ENCODE results near the gene DDIT3.
A peak's percentile ranks its signal among the peaks of the same experiment; 100 is the strongest.
"Not testable (repeated sequence)": the region's sequence is repeated elsewhere in the genome, so short reads cannot be mapped to it uniquely, and the experiment has no call there.

Gene DDIT3

GRCh38 chr12:57511588-57512325, 8.6 kb downstream of the DDIT3 start:
- no peak for DNase-seq

DNA sequence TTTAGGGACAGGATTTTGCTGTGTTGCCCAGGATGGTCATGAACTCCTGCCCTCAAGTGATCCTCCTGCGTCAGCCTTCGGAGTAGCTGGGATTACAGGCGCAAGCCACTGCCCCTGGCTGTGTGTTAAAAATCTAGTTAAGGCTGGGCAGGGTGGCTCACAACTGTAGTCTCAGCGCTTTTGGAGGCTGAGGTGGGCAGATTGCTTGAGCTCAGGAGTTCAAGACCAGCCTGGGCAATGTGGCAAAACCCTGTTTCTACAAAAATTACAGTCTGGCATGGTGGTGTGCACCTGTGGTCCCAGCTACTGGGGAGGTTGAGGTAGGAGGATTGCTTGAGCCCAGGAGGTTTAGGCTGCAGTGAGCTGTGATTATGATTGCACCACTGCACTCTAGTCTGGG, 9.2 kb downstream of the DDIT3 start:
- no peak for DNase-seq

DNA sequence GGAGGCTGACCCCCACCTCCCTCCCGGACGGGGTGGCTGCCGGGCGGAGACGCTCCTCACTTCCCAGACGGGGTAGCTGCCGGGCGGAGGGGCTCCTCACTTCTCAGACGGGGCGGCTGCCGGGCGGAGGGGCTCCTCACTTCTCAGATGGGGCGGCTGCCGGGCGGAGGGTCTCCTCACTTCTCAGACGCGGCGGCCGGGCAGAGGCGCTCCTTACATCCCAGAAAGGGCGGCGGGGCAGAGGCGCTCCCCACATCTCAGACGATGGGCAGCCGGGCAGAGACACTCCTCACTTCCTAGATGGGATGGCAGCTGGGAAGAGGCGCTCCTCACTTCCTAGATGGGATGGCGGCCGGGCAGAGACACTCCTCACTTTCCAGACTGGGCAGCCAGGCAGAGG, 12.5 kb downstream of the DDIT3 start:
- DNase-seq, result not testable (repeated sequence)

GRCh38 chr12:57506541-57506940, 13.8 kb downstream of the DDIT3 start:
- DNase-seq, result not testable (repeated sequence)

GRCh38 chr12:57502311-57502969, 17.9 kb downstream of the DDIT3 start:
- not testable (repeated sequence) for DNase-seq

DNA sequence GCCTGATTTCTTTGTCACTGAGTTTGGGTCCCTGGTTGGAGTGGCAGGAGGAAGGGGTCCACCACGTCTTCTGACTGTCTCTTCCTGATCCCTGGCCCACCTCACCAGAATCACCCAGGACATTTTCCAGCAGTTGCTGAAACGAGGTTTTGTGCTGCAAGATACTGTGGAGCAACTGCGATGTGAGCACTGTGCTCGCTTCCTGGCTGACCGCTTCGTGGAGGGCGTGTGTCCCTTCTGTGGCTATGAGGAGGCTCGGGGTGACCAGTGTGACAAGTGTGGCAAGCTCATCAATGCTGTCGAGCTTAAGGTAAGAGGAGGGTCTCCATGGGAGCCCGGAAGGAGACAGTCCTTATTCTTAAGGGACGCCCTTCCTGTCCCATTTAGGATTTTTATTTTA, 20.1 kb downstream of the DDIT3 start:
- no peak for DNase-seq

DNA sequence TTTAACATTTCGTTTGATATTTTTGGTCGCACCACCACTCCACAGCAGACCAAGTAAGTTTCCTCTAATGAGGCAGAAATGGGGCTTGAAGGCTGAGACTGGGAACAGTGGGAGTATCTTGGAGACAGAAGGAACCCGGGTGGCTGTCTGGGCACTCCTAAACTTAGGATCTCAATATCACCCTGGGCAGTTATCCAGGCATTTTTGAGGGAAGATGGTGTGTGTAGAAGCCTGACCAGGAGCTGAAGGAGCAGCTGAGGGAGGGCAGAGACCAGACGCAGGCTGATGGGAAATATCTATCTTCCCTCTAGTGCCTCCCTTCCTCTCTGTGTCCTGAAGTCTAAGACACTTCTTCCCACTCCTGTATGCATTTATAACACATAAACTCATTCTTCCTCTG, 21.7 kb downstream of the DDIT3 start:
- DNase-seq, result no peak

- DNase-seq, result no peak
Measured at GRCh38 chr12:57498132-57498502, 22.2 kb downstream of the DDIT3 start.

- no peak for DNase-seq
Measured at GRCh38 chr12:57497223-57498131, 22.8 kb downstream of the DDIT3 start.

- no peak for DNase-seq
Measured at GRCh38 chr12:57496822-57497221, 23.5 kb downstream of the DDIT3 start.

- DNase-seq, result not testable (repeated sequence)
Measured at GRCh38 chr12:57495051-57495701, 25.1 kb downstream of the DDIT3 start.

GRCh38 chr12:57491393-57492280, 28.7 kb downstream of the DDIT3 start:
- DNase-seq, result no peak

DNA sequence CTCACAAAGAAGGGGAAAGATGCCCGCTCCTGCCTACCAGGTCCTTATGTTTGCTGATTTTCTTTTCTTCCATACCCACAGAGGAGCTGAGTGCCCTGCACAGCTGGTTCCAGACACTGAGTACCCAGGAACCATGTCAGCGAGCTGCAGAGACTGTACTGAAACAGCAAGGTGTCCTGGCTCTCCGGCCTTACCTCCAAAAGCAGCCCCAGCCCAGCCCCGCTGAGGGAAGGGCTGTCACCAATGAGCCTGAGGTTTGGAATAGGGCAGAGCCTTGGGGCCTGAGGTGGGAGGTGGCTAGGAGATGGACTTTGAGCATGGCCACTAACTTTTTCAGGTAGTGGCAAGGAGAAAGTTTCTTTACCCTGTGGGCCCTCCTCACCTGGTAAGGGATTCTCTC, 30.2 kb downstream of the DDIT3 start:
- no peak for DNase-seq

GRCh38 chr12:57489157-57489641, 31.1 kb downstream of the DDIT3 start:
- no peak for DNase-seq

GRCh38 chr12:57488402-57489156, 31.7 kb downstream of the DDIT3 start:
- DNase-seq, result no peak

GRCh38 chr12:57487597-57488401, 32.5 kb downstream of the DDIT3 start, which contains the start of gene MARS1:
Gene MARS1, plus strand, starts transcription at chr12:57488068. Its CDS starts 23 bp downstream, at chr12:57488091.
- peak; percentile 96 for DNase-seq

- no peak for DNase-seq
Measured at GRCh38 chr12:57487055-57487596, 33.2 kb downstream of the DDIT3 start.

- no peak for DNase-seq
Measured at GRCh38 chr12:57485695-57486094, 34.6 kb downstream of the DDIT3 start.

DNA sequence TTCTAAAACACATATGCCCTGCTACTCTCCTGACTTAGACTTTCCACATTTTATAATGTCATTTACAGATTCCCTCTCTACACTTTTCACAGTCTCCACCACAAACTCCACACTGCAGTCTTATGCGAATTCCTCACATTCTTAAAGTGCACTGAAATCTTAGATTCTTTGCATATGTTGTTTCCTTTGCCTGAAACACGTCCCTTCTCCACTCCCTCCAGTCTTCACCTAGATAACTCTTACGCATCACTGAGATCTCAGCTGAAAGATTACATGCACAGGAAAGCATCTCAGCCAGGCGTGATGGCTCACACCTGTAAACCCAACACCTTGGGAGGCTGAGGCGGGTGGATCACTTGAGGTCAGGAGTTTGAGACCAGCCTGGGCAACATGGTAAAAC, 36.8 kb downstream of the DDIT3 start:
- no peak for DNase-seq

- DNase-seq, result no peak
Measured at GRCh38 chr12:57481671-57482070, 38.6 kb downstream of the DDIT3 start.

Data from NCI-H2171 (cell line).